ENCODE measurements around the gene TGFB2. TPM values are rescaled to one million over a fixed set of nuclear protein-coding genes. Genes with fewer than 3 reads are reported as not detected.

TGFB2 gene
- total RNA-seq, 4 donors from 2014 or later: 0.56 to 2.3 (median 0.86) TPM

GRCh38 chr1:218447010-218447689 lies 102.0 kb downstream of the TGFB2 start:
- DNase-seq: no peak
- Histone ChIP-seq H3K9me3 (no peaks in the 10 kb centered on the region), H3K36me3 (no peaks in the 10 kb centered on the region), H3K27ac (peak overlapping the region; percentile 9 to 60 (median 50)), H3K4me1 (peaks cover 15 to 33% of the 10 kb centered on the region in 2 donors), H3K27me3 (no peaks in the 10 kb centered on the region), H3K4me3 (no peak overlapping the region)
- ATAC-seq: peak; percentile 79 to 80
- in situ Hi-C loops (cut with MboI; ENCODE audit: low sequenced_read_pairs in 4 of 4) (no loop called here), intact Hi-C loops (cut with DNase I; ENCODE audit: low total_unique reads) (no loop called here)
- TF ChIP-seq POLR2A (IDR thresholded peaks at IDR 0.05) (no peak), CTCF (IDR thresholded peaks at IDR 0.05 in 4 of 5, conservative IDR thresholded peaks at IDR 0.05 in 1 of 5) (no peak)

- TF ChIP-seq CTCF (IDR thresholded peaks at IDR 0.05 in 4 of 5, conservative IDR thresholded peaks at IDR 0.05 in 1 of 5): no peak
- no peak for TF ChIP-seq POLR2A (IDR thresholded peaks at IDR 0.05)
- no peaks in the 10 kb centered on the region for H3K9me3 ChIP-seq
- in situ Hi-C loops (cut with MboI; ENCODE audit: low sequenced_read_pairs in 4 of 4): loop anchor here in 1 of 4 donors (25.0 kb wide), 1 partner anchor 89 kb away; no protein-coding TSS in a partner anchor
- intact Hi-C loops (cut with DNase I; ENCODE audit: low total_unique reads): no loop called here
- H3K36me3 ChIP-seq: no peaks in the 10 kb centered on the region
- no peak overlapping the region for H3K27ac ChIP-seq
- ATAC-seq (no peak), DNase-seq (no peak)
- peaks cover 2 to 19% of the 10 kb centered on the region in 2 donors for H3K4me1 ChIP-seq
- no peak overlapping the region for H3K4me3 ChIP-seq
- no peaks in the 10 kb centered on the region for H3K27me3 ChIP-seq
Observed at GRCh38 chr1:218451415-218451814, 106.3 kb downstream of the TGFB2 start.

GRCh38 chr1:218454700-218455282 lies 109.7 kb downstream of the TGFB2 start:
- H3K9me3 ChIP-seq: no peaks in the 10 kb centered on the region
- peaks cover 5 to 19% of the 10 kb centered on the region in 2 donors for H3K4me1 ChIP-seq
- H3K36me3 ChIP-seq: no peaks in the 10 kb centered on the region
- DNase-seq (no peak), ATAC-seq (no peak)
- intact Hi-C loops (cut with DNase I; ENCODE audit: low total_unique reads): no loop called here
- TF ChIP-seq CTCF (IDR thresholded peaks at IDR 0.05 in 4 of 5, conservative IDR thresholded peaks at IDR 0.05 in 1 of 5): no peak
- TF ChIP-seq POLR2A (IDR thresholded peaks at IDR 0.05): no peak
- H3K27me3 ChIP-seq: no peaks in the 10 kb centered on the region
- no peak overlapping the region for H3K27ac ChIP-seq
- H3K4me3 ChIP-seq: no peak overlapping the region
- in situ Hi-C loops (cut with MboI; ENCODE audit: low sequenced_read_pairs in 4 of 4): loop anchor here in 1 of 4 donors (25.0 kb wide), 1 partner anchor 92 kb away; no protein-coding TSS in a partner anchor

GRCh38 chr1:218456444-218456843 lies 111.3 kb downstream of the TGFB2 start:
- in situ Hi-C loops (cut with MboI; ENCODE audit: low sequenced_read_pairs in 4 of 4) (loop anchor here in 1 of 4 donors (25.0 kb wide), 1 partner anchor 94 kb away; no protein-coding TSS in a partner anchor), intact Hi-C loops (cut with DNase I; ENCODE audit: low total_unique reads) (no loop called here)
- no peak for ATAC-seq
- DNase-seq: no peak
- H3K4me3 ChIP-seq: no peak overlapping the region
- H3K9me3 ChIP-seq: no peaks in the 10 kb centered on the region
- H3K27ac ChIP-seq: no peak overlapping the region
- H3K36me3 ChIP-seq: no peaks in the 10 kb centered on the region
- H3K4me1 ChIP-seq: peaks cover 21 to 36% of the 10 kb centered on the region in 2 donors
- TF ChIP-seq POLR2A (IDR thresholded peaks at IDR 0.05) (no peak), CTCF (IDR thresholded peaks at IDR 0.05 in 4 of 5, conservative IDR thresholded peaks at IDR 0.05 in 1 of 5) (no peak)
- no peaks in the 10 kb centered on the region for H3K27me3 ChIP-seq
